GM18502 (cell line): ENCODE results near the gene ARG2.
"Not testable (repeated sequence)": the region's sequence is repeated elsewhere in the genome, so short reads cannot be mapped to it uniquely, and the experiment has no call there.

Experiments used
- ATAC-seq: cut with Tn5 transposase; IDR thresholded peaks from one replicate; pipeline ENCODE4 v1.9.1; 2021; ENCODE audit warnings: mild to moderate bottlenecking; ENCODE audit not compliant: unreplicated experiment, poor library complexity

Gene ARG2

DNA sequence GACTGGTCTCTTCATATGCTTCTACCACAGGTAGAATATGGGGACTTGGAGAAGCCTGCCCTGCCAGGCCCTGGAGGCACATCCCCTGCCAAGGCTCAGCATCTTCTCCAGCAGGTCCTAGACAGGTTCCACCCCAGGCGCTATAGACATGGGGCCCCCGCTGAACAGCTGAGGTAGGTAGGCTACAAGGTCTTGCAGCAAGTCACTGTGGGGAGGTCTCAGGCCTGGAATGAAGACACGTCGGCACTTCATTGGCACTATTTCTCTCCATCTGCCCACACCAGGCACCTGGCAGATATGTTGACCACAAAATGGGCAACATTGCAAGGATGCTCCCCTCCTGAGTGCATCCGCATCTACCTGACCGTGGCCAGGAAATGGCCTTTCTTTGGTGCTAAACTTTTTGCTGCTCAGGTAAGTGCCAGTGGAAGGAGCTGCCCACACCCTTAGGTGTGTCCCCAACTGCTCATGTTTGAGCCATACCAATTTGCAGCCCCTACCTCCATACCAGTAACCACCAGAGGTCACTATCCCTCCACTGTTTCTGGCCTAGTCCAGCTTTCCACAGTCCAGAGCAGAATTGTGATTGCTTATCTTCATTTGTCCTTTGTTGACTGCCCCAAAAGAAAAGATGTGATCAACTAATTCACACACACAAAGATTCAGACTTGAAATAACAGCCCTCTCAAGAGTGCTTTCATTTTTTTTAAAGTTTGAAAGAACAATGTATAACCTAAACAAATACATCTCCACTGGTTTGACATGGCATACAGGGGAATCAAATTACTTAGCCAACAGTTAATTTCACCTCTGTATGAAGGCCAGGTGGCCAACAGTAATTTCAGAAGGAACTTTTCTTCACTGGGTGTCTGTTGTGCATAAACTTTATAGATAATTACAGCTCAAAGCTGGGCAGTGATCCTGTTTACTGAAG lies 35.7 kb upstream of the ARG2 start:
- no peak for ATAC-seq

DNA sequence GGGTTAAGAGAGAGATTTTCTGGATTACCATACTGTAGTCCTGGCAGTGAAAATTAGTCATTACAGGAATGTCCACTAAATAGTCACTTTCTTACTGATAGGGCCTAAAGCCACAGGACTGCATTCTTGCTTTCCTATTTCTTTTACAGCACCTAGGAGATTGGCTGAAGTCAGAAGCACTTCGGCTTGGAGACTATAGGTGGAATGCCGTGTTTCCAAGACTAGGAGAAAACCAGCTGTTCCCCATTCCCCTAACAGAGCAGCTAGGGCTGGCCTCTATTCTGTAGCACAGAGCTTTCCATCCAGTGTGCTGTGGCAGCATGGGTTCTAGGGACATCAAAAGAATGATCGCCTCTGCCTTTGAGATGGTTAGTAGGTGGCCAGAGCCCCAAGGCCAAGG lies 34.7 kb upstream of the ARG2 start:
- no peak for ATAC-seq

DNA sequence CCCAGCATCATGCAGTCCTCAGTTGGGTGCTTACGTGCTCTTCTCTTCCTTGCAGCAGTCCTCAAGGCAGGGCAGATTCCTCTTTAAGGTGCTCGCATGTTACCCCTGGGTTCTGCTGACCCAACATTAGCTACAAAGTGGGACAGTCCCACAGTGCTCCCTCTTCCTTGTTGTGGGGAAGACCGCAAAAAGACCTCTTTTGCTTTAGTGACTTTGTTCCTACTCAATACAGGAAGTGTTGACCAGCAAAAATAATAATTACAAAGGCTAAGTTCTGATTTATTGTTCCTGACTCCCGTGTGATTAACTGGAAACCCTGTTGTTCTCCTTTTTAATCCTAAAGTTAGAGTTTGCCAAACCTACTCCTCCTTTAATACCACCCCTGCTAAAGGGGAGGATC lies 33.4 kb upstream of the ARG2 start:
- ATAC-seq = no peak

DNA sequence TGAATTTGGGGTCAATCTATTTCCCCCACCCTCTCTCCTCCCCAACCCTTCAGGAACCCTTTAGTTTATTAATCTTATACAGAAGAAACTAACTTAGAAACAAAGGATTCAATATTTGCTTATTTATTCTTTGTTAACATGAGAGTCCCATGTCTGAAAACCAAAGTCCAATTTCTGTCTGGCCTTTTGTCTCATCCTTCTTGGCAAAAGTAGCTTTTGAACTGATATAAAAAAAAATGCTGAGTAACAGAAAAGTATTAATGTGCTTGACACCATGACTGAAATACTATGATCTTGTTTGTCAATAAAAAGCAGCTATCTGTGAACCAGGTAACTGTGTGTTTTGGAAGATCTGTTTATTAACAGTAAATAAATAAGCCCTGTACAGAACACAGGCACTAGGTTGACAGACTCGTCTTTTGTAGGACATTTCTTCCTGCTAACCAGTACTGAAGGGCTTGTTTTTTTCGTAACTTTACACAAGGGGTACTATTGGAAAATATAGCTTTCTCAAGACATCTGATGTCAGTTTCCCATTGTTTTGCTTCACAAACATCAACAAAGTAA lies 30.4 kb upstream of the ARG2 start:
- no peak for ATAC-seq

DNA sequence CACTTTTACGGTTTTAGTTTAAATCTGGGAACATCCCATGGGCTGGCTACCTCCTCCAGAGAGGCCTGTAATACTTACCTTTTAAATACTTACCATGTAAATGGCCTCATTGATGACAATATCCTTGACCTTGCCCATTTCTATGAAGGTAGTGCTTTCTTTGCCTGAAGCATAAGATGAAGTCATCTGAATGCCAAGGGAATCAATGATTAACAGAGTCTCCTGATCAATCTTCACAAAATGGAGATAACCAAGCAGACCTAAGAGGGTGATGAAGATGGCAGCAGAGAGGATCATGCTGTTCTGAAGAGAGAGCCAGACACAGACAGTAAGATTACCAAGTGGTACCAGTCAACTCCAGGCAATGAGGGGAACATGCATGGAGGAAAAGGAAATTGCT lies 26.1 kb upstream of the ARG2 start:
- ATAC-seq = not testable (repeated sequence)

DNA sequence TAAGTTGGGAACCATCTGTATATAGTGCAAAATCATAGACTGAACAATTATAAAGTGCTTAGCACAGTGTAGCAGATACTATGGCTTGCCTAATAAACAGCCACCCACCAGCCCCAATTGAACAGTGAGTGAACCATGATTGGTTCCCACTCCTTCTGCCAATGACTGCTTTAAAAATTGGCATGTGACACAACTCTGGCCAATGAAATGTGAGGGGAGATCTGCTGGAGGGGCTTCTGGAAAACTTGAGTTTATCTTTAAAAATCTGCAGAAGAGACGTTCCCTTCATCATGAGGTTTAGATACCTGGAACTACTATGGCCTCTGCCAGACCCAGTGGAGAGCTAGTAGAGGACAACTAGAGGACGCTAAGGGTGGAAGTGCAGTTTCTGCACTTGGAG lies 24.3 kb upstream of the ARG2 start:
- no peak for ATAC-seq

DNA sequence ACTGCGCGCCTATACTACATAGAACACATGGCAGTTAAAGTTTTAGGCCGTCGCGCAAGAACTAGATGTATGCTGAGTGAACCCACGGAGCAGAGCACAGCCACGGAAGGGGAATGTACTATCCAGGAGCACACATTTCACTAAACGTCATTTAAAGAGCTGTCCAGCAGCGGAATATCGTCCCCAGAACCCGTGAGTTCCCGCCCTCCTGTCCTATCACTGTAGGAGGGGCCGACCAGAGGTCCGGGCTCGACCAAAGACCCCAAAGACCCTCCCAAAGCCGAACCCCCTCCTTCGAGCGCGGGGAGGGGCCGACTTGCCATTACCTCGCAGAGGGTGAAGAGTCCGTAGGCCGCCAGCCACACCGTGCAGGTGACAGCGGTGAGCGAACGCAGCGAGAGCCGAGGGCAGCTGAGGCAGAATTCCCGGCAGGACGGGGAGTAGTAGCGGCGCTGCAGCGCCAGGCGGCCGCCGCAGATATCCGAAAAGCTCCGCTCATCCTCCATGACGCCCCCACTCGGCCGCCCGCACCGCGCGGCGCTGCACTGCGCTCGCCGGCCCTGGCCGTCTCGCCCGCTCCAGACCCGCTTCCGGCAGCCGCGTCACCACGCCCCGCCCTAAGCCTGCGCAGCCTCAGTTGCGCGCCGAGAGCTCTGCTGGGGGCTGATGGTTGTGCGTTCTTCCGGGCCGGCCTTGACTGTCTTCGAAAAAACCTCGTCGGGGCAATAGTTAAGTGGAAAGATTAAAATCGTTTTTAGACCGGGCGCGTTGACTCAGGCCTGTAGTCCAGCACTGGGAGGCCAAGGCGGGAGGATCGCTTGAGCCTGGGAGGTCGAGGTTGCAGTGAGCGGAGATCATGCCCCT lies 19.8 kb upstream of the ARG2 start, which contains the start of gene PIGH:
Gene PIGH, minus strand, starts transcription at position 571 of the 864 bp plus-strand sequence. Its CDS starts 65 bp downstream, at position 506.
- peak; percentile 93 for ATAC-seq

DNA sequence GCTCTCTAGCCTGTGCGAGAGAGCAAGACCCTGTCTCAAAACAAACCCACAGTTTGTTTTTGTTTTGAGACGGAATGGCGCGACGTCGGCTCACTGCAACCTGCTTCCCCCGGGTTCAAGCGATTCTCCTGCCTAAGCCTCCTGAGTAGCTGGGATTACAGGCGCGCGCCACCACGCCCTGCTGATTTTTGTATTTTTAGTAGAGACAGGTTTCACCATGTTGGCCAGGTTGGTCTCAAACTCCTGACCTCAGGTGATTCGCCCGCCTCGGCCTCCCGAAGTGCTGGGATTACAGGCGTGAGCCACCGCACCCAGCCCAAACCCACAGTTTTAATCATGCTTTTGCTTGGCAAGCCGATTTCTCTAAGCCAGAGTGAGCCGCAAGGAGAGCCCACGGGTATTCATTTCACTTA lies 19.2 kb upstream of the ARG2 start:
- not testable (repeated sequence) for ATAC-seq

DNA sequence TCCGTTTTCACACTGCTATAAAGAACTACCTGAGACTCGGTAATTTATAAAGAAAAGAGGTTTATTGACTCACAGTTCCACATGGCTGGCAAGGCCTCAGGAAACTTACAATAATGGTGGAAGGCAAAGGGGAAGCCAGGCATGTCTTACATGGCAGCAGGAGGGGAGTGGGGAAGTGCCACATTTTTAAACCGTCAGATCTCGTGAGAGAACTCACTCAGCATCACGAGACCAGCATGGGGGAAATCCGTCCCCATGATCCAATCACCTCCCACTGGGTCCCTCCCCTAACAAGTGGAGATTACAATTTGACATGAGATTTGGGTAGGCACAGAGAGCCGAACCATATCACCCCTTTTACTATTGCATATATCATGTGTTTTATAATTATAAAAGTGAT lies 17.6 kb upstream of the ARG2 start:
- no peak for ATAC-seq

DNA sequence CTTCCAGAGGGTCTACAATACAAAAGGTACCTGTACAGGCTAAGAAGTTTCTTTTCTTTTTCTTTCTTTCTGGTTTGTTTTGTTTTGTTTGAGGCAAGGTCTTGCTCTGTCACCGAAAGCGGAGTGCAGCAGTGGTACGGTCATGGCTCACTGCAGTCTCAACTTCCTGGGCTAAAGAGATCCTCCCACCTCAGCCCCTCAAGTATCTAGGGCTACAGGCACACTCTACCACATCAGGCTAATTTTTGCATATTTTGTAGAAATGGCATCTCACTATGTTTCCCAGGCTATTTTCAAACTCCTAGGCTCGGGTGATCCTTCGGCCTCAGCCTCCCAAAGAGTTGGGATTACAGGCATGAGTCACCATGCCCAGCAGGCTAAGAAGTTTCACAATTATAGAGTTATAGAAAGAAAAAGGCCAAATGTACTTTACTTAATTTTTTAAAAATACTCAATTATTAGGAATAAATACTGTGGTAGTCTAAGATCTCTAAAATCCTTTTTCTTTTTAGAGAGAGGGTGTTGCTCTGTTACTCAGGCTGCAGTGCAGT lies 16.6 kb upstream of the ARG2 start:
- ATAC-seq = peak; percentile 71

DNA sequence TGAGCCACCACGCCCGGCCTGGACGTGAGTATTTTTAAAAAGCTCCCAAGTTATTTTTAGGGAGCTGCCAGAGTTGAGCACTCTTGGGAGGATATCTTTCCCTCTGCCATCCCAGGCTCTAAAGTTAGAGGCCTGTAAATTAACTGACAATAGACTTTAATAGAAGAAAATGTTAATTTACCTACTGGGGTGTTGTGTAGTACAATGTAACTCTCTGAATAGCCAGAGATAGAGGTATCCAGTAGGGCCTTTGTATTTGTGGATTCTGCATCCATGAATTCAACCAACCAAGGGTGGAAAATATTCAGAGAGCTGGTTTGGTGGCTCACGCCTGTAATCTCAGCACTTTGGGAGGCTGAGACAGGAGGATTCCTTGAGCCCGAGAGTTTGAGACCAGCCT lies 12.1 kb upstream of the ARG2 start:
- ATAC-seq = no peak

DNA sequence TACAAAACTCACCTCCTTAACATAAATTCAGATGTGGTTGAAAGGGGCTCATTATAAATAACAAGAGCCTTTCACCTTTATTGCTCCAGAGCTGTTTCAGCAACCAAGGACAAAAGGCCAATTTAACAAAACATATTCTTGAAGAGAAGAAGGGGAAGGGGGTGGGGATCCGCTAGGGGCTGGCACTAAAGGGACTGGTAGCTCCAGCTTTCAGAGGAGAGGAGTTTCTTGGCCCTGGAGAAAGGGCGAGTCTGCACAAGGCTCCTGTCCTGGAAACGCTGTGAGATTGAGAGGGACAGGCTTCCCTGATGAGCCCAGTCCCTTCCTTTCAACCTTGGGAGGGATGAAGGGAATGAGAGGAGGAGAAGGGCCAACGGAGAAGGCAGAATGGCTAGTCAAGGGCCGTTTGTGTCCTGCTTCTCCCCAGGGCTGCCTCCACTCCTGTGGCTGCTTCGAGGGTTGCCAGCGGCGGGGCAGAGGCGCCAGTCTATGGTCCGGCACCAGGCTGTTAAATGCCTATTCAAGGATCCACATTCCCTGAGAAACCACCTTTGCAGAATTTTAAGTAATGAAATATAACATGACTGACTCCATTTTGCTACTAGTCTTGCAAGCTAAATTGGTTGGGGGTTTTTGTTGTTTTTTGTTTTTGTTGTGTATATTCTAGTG lies 9.9 kb upstream of the ARG2 start:
- ATAC-seq = no peak

DNA sequence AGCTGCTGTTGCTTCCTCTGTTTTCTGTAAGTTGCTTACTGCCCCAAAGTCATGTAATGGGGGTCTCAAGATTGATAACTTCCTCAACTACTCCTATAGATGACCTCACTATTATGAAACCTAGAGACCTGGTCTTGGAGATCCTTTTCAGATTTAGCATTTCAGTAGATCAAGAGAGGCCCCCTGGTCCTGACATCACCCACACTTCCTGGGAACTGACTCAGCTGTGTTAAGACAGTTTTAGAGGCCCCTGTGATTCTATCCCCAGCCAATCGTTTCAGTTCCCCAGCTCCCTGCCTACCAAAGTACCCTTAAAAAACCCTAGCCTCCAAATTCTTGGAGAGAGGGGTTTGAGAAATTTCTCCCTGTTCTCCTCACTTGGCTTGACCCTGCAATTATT lies 9.2 kb upstream of the ARG2 start:
- ATAC-seq = no peak

DNA sequence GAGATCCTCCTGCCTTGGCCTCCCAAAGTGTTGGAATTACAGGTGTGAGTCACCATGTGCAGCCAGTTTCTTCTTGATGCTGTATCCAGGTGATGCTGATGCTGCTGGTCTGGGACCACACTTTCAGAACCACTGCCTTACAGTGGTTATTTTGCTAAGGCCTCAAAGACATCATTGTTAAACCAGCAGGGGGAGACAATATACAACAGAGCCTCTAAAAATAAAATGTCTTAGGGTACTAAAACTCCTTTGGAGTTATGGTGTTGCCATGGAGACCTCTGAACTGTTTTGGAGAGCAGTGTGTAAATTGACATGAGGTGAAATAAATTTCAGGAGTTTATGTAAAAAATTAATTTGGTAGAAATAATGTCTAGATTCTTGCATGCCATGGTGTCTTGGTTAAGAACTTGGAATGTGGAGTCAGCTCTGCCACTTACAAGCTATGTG lies 1.1 kb upstream of the ARG2 start:
- no peak for ATAC-seq

DNA sequence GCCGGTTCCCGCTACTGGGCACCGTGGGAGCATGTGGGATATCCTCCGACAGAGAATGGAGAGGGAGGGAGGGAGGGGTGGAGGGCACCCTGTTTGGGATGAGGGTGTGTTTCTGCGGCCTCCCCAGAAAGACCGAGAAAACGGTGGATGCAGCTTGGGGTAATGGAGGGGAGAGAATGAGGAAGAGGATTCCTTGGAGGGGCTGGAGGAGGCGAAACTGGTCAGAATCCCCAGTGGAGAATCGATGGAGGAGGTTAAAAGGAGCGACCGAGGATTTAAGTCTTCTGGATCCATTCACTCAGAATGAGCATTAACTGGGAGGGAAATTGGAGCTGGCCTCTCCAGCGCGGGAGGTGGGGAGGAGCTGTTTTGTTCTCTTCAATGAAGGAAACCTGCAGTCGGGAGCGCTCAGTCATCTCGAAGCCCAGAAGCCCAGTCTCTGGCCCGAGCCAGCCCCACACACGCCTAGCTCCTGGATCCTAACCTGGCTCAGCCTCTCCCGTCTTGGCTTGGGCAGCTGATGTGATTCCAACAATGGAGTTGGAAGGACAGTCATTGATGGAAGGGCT lies 581 bp downstream of the ARG2 start:
- ATAC-seq = no peak

DNA sequence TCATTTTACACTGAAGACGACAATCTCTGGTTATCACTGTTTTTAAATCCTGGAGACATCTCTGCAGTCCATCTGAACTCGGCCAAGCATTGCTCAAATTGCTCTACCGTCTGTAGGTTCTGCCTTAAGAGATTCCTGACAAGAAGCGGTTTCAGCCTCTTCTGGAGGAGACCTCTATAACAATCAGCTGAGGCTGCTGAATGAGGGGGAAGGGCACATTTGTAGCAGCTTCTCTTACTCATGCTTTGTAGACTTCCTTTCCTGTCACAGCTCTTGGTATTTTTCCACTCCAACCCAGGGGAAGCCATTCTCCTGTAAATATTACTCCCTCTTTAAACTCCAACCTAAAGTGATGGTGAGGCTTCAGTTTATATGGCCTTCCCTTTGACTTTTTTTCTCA lies 3.0 kb downstream of the ARG2 start:
- no peak for ATAC-seq

DNA sequence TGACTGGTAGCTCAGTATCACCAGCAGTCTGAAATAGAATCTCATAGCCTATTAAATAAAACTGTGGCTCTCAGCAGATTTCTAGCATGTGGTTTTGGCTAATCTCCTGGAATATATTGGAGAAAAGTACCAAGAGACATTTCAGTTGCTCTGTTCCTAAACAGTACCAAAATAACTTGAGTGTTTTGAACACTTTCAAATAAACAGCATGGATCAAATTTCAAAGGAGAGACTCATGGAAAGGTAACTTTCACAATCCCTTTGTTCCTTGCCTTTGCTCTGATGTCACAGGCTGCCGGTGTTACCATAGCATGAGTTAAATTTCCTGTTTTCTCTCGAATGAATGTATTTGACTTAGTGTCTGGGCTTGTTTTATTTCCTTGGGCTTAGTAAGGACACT lies 3.4 kb downstream of the ARG2 start:
- no peak for ATAC-seq

DNA sequence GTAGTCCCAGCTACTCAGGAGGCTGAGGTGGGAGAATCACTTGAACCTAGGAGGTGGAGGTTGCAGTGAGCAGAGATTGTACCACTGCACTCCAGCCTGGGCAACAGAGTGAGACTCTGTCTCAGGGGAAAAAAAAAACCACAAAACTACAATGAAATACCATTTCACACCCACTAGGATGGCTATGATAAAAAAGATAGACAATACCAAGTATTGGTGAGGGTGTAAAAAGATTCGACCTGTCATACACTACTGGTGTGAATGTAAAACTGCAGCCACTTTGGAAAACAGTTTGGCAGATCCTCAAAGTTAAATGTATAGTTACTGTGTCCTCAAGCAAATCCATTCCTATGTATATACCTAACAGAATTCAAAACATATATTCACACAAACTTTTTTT lies 6.4 kb downstream of the ARG2 start:
- not testable (repeated sequence) for ATAC-seq

DNA sequence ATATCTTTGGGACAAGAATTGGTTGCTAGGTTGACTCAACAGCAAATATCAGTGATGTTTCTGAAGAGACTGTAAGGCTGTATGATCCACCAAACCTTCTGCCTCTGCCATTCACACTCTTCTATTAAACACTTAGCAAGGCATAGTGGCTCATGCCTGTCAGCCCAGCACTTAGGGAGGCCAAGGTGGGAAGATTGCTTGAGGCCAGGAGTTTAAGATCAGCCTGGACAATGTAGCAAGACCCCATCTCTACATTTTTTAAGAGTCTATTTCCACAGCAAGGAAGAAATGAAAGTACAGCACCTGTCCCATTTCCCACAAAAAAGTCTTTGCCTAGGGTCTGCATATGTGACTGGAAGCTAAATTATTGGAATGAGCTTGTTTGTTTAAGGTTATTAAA lies 7.8 kb downstream of the ARG2 start:
- no peak for ATAC-seq

DNA sequence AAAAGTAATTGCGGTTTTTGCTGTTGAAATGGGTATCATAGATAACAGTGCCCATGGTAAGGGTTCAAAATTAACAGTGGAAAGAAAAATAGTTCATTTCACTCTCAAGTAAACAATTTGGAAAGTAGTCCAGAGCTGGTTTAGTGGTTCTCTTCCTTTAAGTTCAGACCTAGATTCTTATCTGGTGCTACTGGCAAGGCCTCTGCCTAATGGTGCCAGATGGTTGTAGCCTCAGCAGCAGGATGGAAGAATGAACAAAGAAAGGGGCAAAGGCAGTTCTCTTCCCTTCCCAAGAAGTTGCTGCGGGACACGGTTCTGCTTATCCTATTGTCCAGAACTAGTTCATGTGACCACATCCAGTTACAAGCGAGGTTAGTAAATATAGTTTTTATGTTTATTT lies 10.5 kb downstream of the ARG2 start:
- ATAC-seq = no peak
